Measurements from ENCODE around the gene AQP10.
"Not testable (repeated sequence)": the region's sequence is repeated elsewhere in the genome, so short reads cannot be mapped to it uniquely, and the experiment has no call there.

Gene AQP10

GRCh38 chr1:154295408-154296235, 25.3 kb upstream of the AQP10 start:
- no peak overlapping the region for H3K4me3 ChIP-seq (ENCODE audit: low read length)
- no peak for TF ChIP-seq CTCF (conservative IDR thresholded peaks at IDR 0.05; ENCODE audit: low read length)
- DNase-seq (ENCODE audit: low read depth) = no peak

- no peak overlapping the region for H3K4me3 ChIP-seq (ENCODE audit: low read length)
- DNase-seq (ENCODE audit: low read depth) = no peak
- no peak for TF ChIP-seq CTCF (conservative IDR thresholded peaks at IDR 0.05; ENCODE audit: low read length)
Measured at GRCh38 chr1:154301582-154301981, 19.3 kb upstream of the AQP10 start.

- H3K4me3 ChIP-seq (ENCODE audit: low read length) = no peak overlapping the region
- no peak for TF ChIP-seq CTCF (conservative IDR thresholded peaks at IDR 0.05; ENCODE audit: low read length)
- DNase-seq (ENCODE audit: low read depth) = no peak
Measured at GRCh38 chr1:154304664-154305337, 16.1 kb upstream of the AQP10 start.

- no peak overlapping the region for H3K4me3 ChIP-seq (ENCODE audit: low read length)
- TF ChIP-seq CTCF (conservative IDR thresholded peaks at IDR 0.05; ENCODE audit: low read length) = no peak
- peak; percentile 86 for DNase-seq (ENCODE audit: low read depth)
Measured at GRCh38 chr1:154306151-154306550, 14.7 kb upstream of the AQP10 start.

GRCh38 chr1:154307670-154308270, 13.1 kb upstream of the AQP10 start:
- H3K4me3 ChIP-seq (ENCODE audit: low read length); DNase-seq (ENCODE audit: low read depth): not testable (repeated sequence)

GRCh38 chr1:154309136-154309535, 11.8 kb upstream of the AQP10 start:
- DNase-seq (ENCODE audit: low read depth); H3K4me3 ChIP-seq (ENCODE audit: low read length): not testable (repeated sequence)

- H3K4me3 ChIP-seq (ENCODE audit: low read length); DNase-seq (ENCODE audit: low read depth): not testable (repeated sequence)
Measured at GRCh38 chr1:154312229-154313065, 8.4 kb upstream of the AQP10 start.

GRCh38 chr1:154313066-154313356, 7.9 kb upstream of the AQP10 start:
- no peak for DNase-seq (ENCODE audit: low read depth)
- TF ChIP-seq CTCF (conservative IDR thresholded peaks at IDR 0.05; ENCODE audit: low read length) = no peak
- H3K4me3 ChIP-seq (ENCODE audit: low read length) = no peak overlapping the region

GRCh38 chr1:154314226-154314625, 6.7 kb upstream of the AQP10 start:
- not testable (repeated sequence) for DNase-seq (ENCODE audit: low read depth)

More at GRCh38 chr1:154314226-154314625, 6.7 kb upstream of the AQP10 start:
- not testable (repeated sequence) for H3K4me3 ChIP-seq (ENCODE audit: low read length)
